K562 (cell line): Measurements from ENCODE around the gene TUT1. TPM values are rescaled to one million over a fixed set of nuclear protein-coding genes. Genes with fewer than 3 reads are reported as not detected.
A peak's percentile ranks its signal among the peaks of the same experiment; 100 is the strongest.
"Not testable (repeated sequence)": the region's sequence is repeated elsewhere in the genome, so short reads cannot be mapped to it uniquely, and the experiment has no call there.

Source experiments
- ATAC-seq: fragments of 200-7000 bp; cut with Tn5 transposase; 3 replicates; pipeline ENCODE4 v1.9.1; 2020; ENCODE audit warnings: moderate library complexity
- BruUV-seq: library from RNA; stranded (reverse); fragments of 400-500 nt; replicated peaks from 2 replicates; lab custom pipeline; 2021; lab: Mats Ljungman, UMichigan
- CTCF ChIA-PET: fragments of 300-600 bp; formaldehyde crosslinking; extraction: SDS; loops from one replicate; lab custom pipeline; 2021; ENCODE audit warnings: low intra/inter-chr PET ratio; lab: Yijun Ruan, JAX
- POLR2A ChIA-PET: fragments of 300-600, 350-650 bp; sonication (Branson Sonifier 250); formaldehyde crosslinking; extraction: SDS; loops from one replicate; lab custom pipeline; 2021; ENCODE audit warnings: antibody characterized with exemption, inconsistent platforms; lab: Yijun Ruan, JAX
- DNase-seq, 4 experiments: peaks; one replicate each; pipeline versions ENCODE4 v3.0.0 to v3.0.0-alpha.2; 2011 to 2018; ENCODE audit warnings: low spot score in 3 of 4, mixed read lengths in 3 of 4; ENCODE audit errors: extremely low read depth in 1 of 4
- FAIRE-seq: peaks from 2 replicates; lab custom pipeline; 2011; peaks lifted over from hg19 to GRCh38; lab: Jason Lieb, UNC
- H2AFZ ChIP-seq: 2 replicates; pipeline ENCODE4 v1.6.0; 2011; ENCODE audit warnings: low read depth, low read length, control low read depth, inconsistent platforms
- H3K27ac ChIP-seq: fragments of 200-600 bp; 3 replicates; pipeline ENCODE4 v1.8.0; 2011; ENCODE audit warnings: low read depth, mild to moderate bottlenecking, control low read depth, inconsistent platforms, low read length, moderate library complexity, mixed read lengths; ENCODE audit errors: extremely low read depth
- H3K27me3 ChIP-seq, 2 experiments: fragments of 300-600 bp in 1 of 2; 2 replicates in 1 of 2; 3 replicates in 1 of 2; pipeline versions ENCODE4 v1.6.0 to v1.8.0; 2011; ENCODE audit warnings: inconsistent platforms in 2 of 2, low read length in 2 of 2, mild to moderate bottlenecking in 1 of 2, mixed read lengths in 1 of 2, moderate library complexity in 1 of 2; ENCODE audit not compliant: control insufficient read depth in 2 of 2, insufficient read depth in 2 of 2
- H3K36me3 ChIP-seq: fragments of 300-600 bp; 3 replicates; pipeline ENCODE4 v1.8.0; 2011; ENCODE audit warnings: mild to moderate bottlenecking, low read length, inconsistent platforms; ENCODE audit not compliant: control insufficient read depth, insufficient read depth
- H3K4me1 ChIP-seq, 2 experiments: fragments of 200-600 bp in 1 of 2; replicated peaks in 1 of 2; 2 replicates in 1 of 2; 3 replicates in 1 of 2; pipeline versions ENCODE4 v1.5.1 to v1.8.0; 2011; ENCODE audit warnings: inconsistent platforms in 2 of 2, low read length in 2 of 2, mild to moderate bottlenecking in 1 of 2, mixed read lengths in 1 of 2, moderate library complexity in 1 of 2; ENCODE audit not compliant: control insufficient read depth in 2 of 2, insufficient read depth in 2 of 2
- H3K4me2 ChIP-seq: 2 replicates; pipeline ENCODE4 v1.6.1; 2011; ENCODE audit warnings: low read length, control low read depth, inconsistent platforms, mixed read lengths; ENCODE audit not compliant: insufficient read depth
- H3K4me3 ChIP-seq: fragments of 200-600 bp; sonication (generic), shearing (Covaris generic); 2 replicates; pipeline ENCODE4 v1.5.1; 2016; ENCODE audit warnings: control low read depth, inconsistent platforms
- H3K79me2 ChIP-seq: fragments of 200-600 bp; 3 replicates; pipeline ENCODE4 v1.8.0; 2011; ENCODE audit warnings: low read length, inconsistent platforms; ENCODE audit not compliant: control insufficient read depth, insufficient read depth
- H3K9ac ChIP-seq, 2 experiments: 2 replicates each; pipeline versions ENCODE4 v1.6.0 to v1.6.1; 2011; ENCODE audit warnings: low read depth in 2 of 2, low read length in 2 of 2, control low read depth in 1 of 2, inconsistent platforms in 1 of 2, mild to moderate bottlenecking in 1 of 2, mixed read lengths in 1 of 2; ENCODE audit not compliant: insufficient read depth in 1 of 2
- H3K9me1 ChIP-seq: one replicate; pipeline ENCODE4 v1.6.0; 2011; ENCODE audit warnings: inconsistent platforms, mild to moderate bottlenecking, low read length, moderate library complexity; ENCODE audit not compliant: control insufficient read depth, insufficient read depth
- H3K9me3 ChIP-seq: replicated peaks from 2 replicates; pipeline ENCODE4 v1.5.1; 2011; ENCODE audit warnings: low read depth, low read length, inconsistent platforms; ENCODE audit not compliant: control insufficient read depth, insufficient read depth
- H4K20me1 ChIP-seq: replicated peaks from 2 replicates; pipeline ENCODE4 v1.6.1; 2011; ENCODE audit warnings: low read length, inconsistent platforms, mixed read lengths; ENCODE audit not compliant: control insufficient read depth, insufficient read depth
- BACH1 ChIP-seq: fragments of 200-800 bp; sonication (Bioruptor generic); IDR thresholded peaks from 2 replicates; pipeline ENCODE4 v1.6.1; 2016; ENCODE audit warnings: missing genetic modification characterization, missing compliant biosample characterization
- CREM ChIP-seq: IDR thresholded peaks from 2 replicates; pipeline ENCODE4 v1.6.1; 2014; ENCODE audit warnings: antibody characterized with exemption, low read depth
- LEF1 ChIP-seq: fragments of 450-650 bp; IDR thresholded peaks from 2 replicates; pipeline ENCODE4 v1.6.1; 2016; ENCODE audit warnings: mild to moderate bottlenecking
- STAT5B ChIP-seq: fragments of 250-450 bp; sonication (Bioruptor Pico); IDR thresholded peaks from 2 replicates; pipeline ENCODE4 v1.8.0; 2021; ENCODE audit warnings: mild to moderate bottlenecking, inconsistent platforms
- TBL1XR1 ChIP-seq, 2 experiments: IDR thresholded peaks; 2 replicates each; pipeline ENCODE4 v1.6.1; 2012; ENCODE audit warnings: improper control_type of control experiment in 2 of 2, low read length in 2 of 2, mild to moderate bottlenecking in 1 of 2
- WGBS: fragments of 100-300 bp; shearing (Covaris generic); methylation state at CpG from one replicate; pipeline ENCODE4 v1.1.6; 2016; ENCODE audit warnings: low coverage, mixed read lengths; ENCODE audit not compliant: insufficient coverage; ENCODE audit errors: missing lambda C conversion rate; 5-methylcytosine and 5-hydroxymethylcytosine counted together
- in situ Hi-C: fragments of 300-500 bp; cut with MboI; formaldehyde crosslinking; loops from 4 replicates; pipeline ENCODE4 v1.15.0; 2018; ENCODE audit warnings: inconsistent platforms, mixed read lengths
- intact Hi-C: fragments of 100-400 bp; cut with micrococcal nuclease; formaldehyde crosslinking; loops from 2 replicates; pipeline ENCODE4 v1.14.2; 2022
- polyA plus RNA-seq, 8 experiments: library from polyadenylated mRNA; depleted of rRNA in 4 of 8; stranded (reverse) in 5 of 8; unstranded in 3 of 8; fragments of >200 nt; fragmentation: Nextera tagmentation in 2 of 8; fragmentation: Illumina TruSeq in 1 of 8; extraction: Ambion mirVana in 2 of 8; extraction: Trizol in 1 of 8; gene quantifications; 2 replicates each; pipeline versions ENCODE4 v1.2.1 to v1.2.3, GENCODE V29; 2011 to 2014; ENCODE audit warnings: inconsistent platforms in 1 of 8, missing spikeins in 1 of 8
- total RNA-seq, 7 experiments: library from RNA; depleted of rRNA in 6 of 7; stranded (reverse); fragments of >200 nt in 6 of 7; fragmentation: Illumina TruSeq in 2 of 7; extraction: Trizol in 2 of 7; gene quantifications; 2 replicates each; pipeline versions ENCODE4 v1.2.1 to v1.2.3, GENCODE V29; 2011 to 2021; ENCODE audit warnings: low replicate concordance in 1 of 7

The TUT1 gene
- total and polyA plus RNA-seq, 9 of the 15 experiments (the other 6 are each of a cell fraction or from before 2014, with no cell fraction given) = 0.66 to 44.3 (median 15.7) TPM

DNA sequence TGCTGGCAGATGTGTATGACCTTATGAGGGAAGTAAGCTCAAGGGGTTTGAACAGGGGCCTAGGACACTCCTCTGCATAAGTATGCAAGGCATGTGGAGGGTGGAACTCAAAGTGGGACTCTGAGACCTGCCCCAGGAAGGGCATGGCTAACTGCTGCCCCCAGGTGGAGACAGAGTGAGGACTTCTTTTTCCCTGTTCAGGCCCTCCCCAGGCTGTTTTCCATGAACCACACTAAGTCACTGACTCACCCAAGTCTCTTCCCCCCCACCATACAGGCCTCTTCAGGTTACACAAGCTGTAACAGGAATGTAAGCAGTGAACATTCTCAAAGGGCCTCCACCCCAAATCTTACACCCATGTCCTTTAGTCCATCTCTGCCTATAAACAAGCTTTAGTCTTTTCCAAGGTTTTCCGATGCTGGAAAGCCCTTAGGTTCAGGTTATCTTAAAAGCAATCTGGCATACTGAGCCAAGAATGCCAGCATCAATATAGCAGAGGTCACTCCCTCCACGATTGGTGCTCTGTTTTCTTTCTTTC, 30.7 kb downstream of the TUT1 start (continued):
- TF ChIP-seq BACH1 (tag) (no peak), TBL1XR1 (IDR thresholded peaks at IDR 0.05; ENCODE audit: low read length in 2 of 2) (peak in 1 of 2 experiments; percentile 61; a peak in 1 of 4 replicates), LEF1 (no peak), CREM (peak; percentile 40; the same call in 1 of the 2 replicates), STAT5B (CRISPR knock-in tag) (no peak)

DNA sequence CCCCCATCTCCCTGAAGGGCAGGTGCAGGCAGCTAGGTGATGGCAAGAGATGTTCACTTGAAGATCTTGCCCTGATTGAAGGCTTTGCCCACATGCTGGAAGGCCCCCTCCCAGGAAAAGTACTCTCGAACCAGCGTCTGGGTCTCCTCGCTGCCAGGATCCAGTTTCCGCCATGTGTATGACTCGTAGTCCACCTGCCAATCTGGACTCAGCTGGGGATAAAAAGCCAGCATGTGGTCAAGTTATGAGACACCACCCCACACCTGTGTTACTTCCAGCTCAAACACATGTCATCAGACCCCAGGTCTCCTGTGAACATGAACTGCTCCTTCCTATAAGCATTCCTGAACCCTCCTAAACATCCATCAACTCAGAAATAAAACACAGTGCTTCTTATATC, 31.7 kb downstream of the TUT1 start:
- H3K9me1 ChIP-seq, H3K27me3 ChIP-seq, H3K4me2 ChIP-seq, FAIRE-seq, H3K9me3 ChIP-seq, ATAC-seq, DNase-seq, H3K4me3 ChIP-seq, H3K27ac ChIP-seq, H2AFZ ChIP-seq, H4K20me1 ChIP-seq, H3K9ac ChIP-seq: not testable (repeated sequence)
- ChIA-PET CTCF (interaction anchor here (0.6 to 3.9 kb wide), 3 partner anchors 15 to 164 kb away, joined by 3 to 48 read pairs (median 15); no protein-coding TSS in a partner anchor), POLR2A (interaction anchor here (0.6 to 3.1 kb wide), 7 partner anchors 9 to 163 kb away, joined by 3 to 15 read pairs (median 7); partner anchors contain the start of genes AHNAK and EEF1G)
- in situ Hi-C loops (loop anchor here (5.0 to 10.0 kb wide), 2 partner anchors 137 to 165 kb away; no protein-coding TSS in a partner anchor), intact Hi-C loops (loop anchor here (1.0 kb wide), 1 partner anchor 163 kb away; no protein-coding TSS in a partner anchor)
- 87% methylated on average over 5 of the region's 5 CpGs for WGBS
- H3K79me2 ChIP-seq = peaks cover 27% of the 10 kb centered on the region
- H3K36me3 ChIP-seq = peaks cover 77% of the 10 kb centered on the region
- peaks cover 44 to 46% of the 10 kb centered on the region in 2 experiments for H3K4me1 ChIP-seq
- TSS peak; percentile 99 for BruUV-seq
